Uterus (tissue), 4 donors: Measurements from ENCODE around the gene ARL6IP4. TPM values are rescaled to one million over a fixed set of nuclear protein-coding genes. Genes with fewer than 3 reads are reported as not detected.

ENCODE experiments used
- DNase-seq, 2 donors: peaks; one replicate each; pipeline ENCODE4 v3.0.0-alpha.2; 2019 to 2020
- H3K27ac ChIP-seq, 2 donors: fragments of 200-600 bp; sonication (generic); 1 replicate in 1 of 2; 2 replicates in 1 of 2; pipeline ENCODE4 v1.5.1; 2016 to 2018
- H3K27me3 ChIP-seq, 2 donors: fragments of 200-600 bp; sonication (generic); one replicate each; pipeline ENCODE4 v1.5.1; 2018 to 2019; ENCODE audit warnings: control low read depth in 1 of 2
- H3K36me3 ChIP-seq, 2 donors: fragments of 200-600 bp; sonication (generic); one replicate each; pipeline ENCODE4 v1.5.1; 2019; ENCODE audit warnings: control low read depth in 1 of 2
- H3K4me1 ChIP-seq, 2 donors: fragments of 200-600 bp; sonication (generic); one replicate each; pipeline ENCODE4 v1.5.1; 2018 to 2019; ENCODE audit warnings: control low read depth in 1 of 2
- H3K4me3 ChIP-seq, 2 donors: fragments of 200-600 bp; sonication (generic); 1 replicate in 1 of 2; 2 replicates in 1 of 2; pipeline ENCODE4 v1.5.1; 2018 to 2019; ENCODE audit warnings: mild to moderate bottlenecking in 1 of 2
- H3K9me3 ChIP-seq, 2 donors: fragments of 200-600 bp; sonication (generic); one replicate each; pipeline ENCODE4 v1.5.1; 2019; ENCODE audit warnings: control low read depth in 1 of 2
- POLR2A ChIP-seq, 2 donors: fragments of 450-650 bp; IDR thresholded peaks; one replicate each; pipeline ENCODE4 v1.6.1; 2016; ENCODE audit warnings: antibody characterized with exemption in 2 of 2, mild to moderate bottlenecking in 1 of 2, moderate library complexity in 1 of 2
- intact Hi-C: fragments of 100-400 bp; cut with DNase I; formaldehyde crosslinking; loops from one replicate; pipeline ENCODE4 v1.15.1; 2023; ENCODE audit warnings: low total_unique reads
- total RNA-seq, 4 donors: library from RNA; depleted of rRNA in 3 of 4; stranded (reverse); fragments of >200 nt in 3 of 4; gene quantifications; one replicate each; pipeline versions ENCODE4 v1.1.0 to v1.2.4, GENCODE V29; 2014 to 2023
- TF ChIP-seq, protein P1 (sequence below), 4 experiments: fragments of 200-600 bp in 2 of 4; fragments of 450-650 bp in 2 of 4; sonication (generic) in 2 of 4; IDR thresholded peaks; one replicate each; pipeline ENCODE4 v1.5.1; 2016 to 2019; ENCODE audit warnings: antibody characterized with exemption in 4 of 4, mild to moderate bottlenecking in 2 of 4, moderate library complexity in 1 of 4
- donor health status: DM: yes; HTN: yes; CAD: no.

The ARL6IP4 gene
- total RNA-seq, 4 donors from 2014 or later, result 85.9 to 314 (median 207) TPM

DNA sequence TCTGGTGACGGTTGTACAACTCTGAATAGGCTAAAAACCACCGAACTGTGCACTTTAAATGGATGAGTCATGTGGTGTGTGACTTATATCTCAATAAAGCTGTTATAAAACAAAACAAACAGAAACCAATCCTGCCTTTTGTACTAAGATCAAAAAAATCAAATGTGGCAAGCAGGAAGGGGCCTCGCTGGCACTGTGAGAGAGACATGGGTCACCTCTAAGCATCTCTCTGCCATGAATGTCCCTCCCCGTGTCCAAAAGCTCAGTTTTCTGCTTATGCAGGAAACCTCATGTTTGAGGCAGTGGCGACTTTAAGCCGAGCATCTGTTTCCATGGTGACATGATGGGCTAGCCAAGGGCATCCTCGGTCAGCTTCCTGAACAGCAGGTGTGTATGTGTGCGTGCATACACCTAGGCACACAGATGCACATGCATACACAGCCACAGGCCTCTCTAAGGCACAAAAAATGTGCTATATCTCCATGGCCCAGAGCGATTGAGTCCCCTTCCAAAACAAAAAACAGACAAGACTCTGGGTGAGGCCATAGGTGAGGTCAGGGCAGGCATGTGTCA is 44.4 kb downstream of the ARL6IP4 start:
- Histone ChIP-seq H3K4me1 (no peaks in the 10 kb centered on the region), H3K36me3 (no peaks in the 10 kb centered on the region)
- intact Hi-C loops, result no loop called here

DNA sequence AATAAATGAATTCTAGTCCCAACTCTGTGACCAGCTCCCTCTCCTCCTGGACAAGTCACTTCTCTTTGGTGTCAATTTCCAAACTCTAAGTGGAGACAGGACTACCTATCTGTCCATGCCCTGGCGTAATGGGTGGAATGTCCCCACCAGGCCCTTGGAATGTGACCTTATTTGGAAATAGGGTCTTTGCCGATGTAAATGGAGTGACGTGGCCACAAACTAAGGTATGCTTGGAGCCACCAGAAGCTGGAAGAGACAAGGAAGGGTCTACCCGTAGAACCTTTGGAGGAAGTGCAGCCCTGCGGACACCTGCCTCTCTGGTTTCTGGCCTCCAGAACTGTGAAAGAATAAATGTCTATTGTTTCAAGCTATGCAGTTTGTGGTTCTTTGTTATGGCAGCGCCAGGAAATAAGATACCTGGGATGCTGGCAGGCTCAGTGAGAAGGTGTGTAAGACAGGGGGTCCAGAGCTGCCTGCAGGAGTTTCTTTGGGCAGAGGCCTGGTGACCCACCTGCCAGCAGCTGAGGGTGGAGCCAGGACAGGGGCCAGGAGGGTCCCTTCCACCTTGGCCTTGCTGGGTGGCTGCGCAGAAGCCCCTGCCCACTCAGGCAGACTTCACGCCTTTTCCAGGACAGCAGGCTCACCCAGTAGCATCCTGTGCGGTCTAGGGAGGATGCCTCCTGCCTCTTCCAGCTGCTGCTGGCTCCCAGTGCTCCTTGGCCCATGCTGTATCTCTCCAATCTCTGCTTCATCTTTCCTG is 45.8 kb downstream of the ARL6IP4 start:
- no peak for DNase-seq
- intact Hi-C loops, result no loop called here
- Histone ChIP-seq H3K9me3 (no peaks in the 10 kb centered on the region), H3K36me3 (no peaks in the 10 kb centered on the region), H3K4me3 (no peak overlapping the region), H3K27me3 (no peaks in the 10 kb centered on the region), H3K27ac (no peak overlapping the region), H3K4me1 (no peaks in the 10 kb centered on the region)
- no peak for TF ChIP-seq POLR2A (IDR thresholded peaks at IDR 0.05)
- TF ChIP-seq, protein P1, sequence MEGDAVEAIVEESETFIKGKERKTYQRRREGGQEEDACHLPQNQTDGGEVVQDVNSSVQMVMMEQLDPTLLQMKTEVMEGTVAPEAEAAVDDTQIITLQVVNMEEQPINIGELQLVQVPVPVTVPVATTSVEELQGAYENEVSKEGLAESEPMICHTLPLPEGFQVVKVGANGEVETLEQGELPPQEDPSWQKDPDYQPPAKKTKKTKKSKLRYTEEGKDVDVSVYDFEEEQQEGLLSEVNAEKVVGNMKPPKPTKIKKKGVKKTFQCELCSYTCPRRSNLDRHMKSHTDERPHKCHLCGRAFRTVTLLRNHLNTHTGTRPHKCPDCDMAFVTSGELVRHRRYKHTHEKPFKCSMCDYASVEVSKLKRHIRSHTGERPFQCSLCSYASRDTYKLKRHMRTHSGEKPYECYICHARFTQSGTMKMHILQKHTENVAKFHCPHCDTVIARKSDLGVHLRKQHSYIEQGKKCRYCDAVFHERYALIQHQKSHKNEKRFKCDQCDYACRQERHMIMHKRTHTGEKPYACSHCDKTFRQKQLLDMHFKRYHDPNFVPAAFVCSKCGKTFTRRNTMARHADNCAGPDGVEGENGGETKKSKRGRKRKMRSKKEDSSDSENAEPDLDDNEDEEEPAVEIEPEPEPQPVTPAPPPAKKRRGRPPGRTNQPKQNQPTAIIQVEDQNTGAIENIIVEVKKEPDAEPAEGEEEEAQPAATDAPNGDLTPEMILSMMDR (IDR thresholded peaks at IDR 0.05), result no peak

More for the DNA sequence above, 44.4 kb downstream of the ARL6IP4 start:
- H3K27me3 ChIP-seq, result no peaks in the 10 kb centered on the region
- TF ChIP-seq, protein P1 (IDR thresholded peaks at IDR 0.05), result no peak
- no peak for TF ChIP-seq POLR2A (IDR thresholded peaks at IDR 0.05)
- no peak for DNase-seq
- no peaks in the 10 kb centered on the region for H3K9me3 ChIP-seq
- H3K4me3 ChIP-seq, result no peak overlapping the region
- H3K27ac ChIP-seq, result no peak overlapping the region

DNA sequence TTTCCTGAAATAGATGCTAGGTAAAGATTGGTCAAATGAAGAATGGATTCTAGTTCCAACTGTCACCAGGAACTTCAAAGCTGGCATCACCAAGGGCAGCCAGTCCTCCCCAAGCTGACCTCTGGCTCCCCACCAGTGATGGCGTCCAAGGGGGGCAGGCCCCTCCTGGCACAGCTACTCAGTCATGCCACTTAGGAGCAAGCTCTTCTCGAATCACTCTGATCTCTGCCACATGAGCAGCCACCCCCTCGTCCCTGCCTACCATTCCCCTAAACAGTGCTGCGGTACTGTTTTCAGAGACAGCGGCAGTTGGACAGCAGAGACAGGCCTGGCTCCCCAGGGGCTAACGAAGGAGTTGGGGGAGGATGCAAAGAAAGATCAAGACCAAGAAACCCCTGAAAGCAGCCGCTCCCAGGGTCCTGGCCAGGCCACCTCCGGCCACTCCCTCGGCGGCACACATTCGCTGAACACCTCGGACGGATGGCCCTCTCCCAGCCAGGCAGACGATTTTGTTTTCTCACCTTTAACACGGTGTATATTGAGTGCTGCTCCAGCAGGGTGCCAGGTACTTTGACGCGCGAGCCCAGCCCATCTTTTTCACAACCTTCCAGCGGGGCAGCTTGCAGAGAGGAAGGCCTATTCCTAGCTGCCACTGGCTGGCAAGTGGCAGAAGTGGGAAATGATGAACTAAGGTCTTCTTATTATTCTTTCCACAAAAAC is 47.4 kb downstream of the ARL6IP4 start:
- no peak for DNase-seq
- Histone ChIP-seq H3K36me3 (no peaks in the 10 kb centered on the region), H3K4me3 (no peak overlapping the region), H3K27me3 (no peaks in the 10 kb centered on the region), H3K4me1 (no peaks in the 10 kb centered on the region), H3K9me3 (no peaks in the 10 kb centered on the region), H3K27ac (no peak overlapping the region)
- TF ChIP-seq POLR2A (IDR thresholded peaks at IDR 0.05), result no peak
- TF ChIP-seq, protein P1 (IDR thresholded peaks at IDR 0.05), result no peak
- intact Hi-C loops, result no loop called here

DNA sequence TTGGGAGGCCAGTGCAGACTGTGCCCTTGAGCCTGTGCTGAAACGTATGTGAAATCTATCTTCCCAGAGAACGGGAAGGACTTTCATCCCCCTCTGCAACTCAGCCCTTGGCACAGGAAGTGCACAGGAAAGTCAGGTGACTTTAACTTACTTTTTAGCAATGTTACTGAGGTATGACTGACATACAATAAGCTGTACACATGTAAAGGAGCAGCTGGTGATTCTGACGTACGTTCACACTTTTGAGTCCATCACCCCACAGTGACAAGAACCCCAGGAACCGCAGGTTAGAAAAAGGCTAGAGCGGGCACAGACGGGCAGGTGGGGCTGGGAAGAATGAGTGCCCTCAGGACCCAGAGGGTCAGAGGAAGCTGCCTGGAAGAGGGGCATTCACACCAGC is 48.0 kb downstream of the ARL6IP4 start:
- no peaks in the 10 kb centered on the region for H3K27me3 ChIP-seq
- intact Hi-C loops, result no loop called here
- H3K4me3 ChIP-seq, result no peak overlapping the region
- TF ChIP-seq POLR2A (IDR thresholded peaks at IDR 0.05), result no peak
- TF ChIP-seq, protein P1 (IDR thresholded peaks at IDR 0.05), result no peak
- H3K27ac ChIP-seq, result no peak overlapping the region
- DNase-seq, result no peak
- no peaks in the 10 kb centered on the region for H3K4me1 ChIP-seq
- H3K36me3 ChIP-seq, result no peaks in the 10 kb centered on the region
- no peaks in the 10 kb centered on the region for H3K9me3 ChIP-seq

DNA sequence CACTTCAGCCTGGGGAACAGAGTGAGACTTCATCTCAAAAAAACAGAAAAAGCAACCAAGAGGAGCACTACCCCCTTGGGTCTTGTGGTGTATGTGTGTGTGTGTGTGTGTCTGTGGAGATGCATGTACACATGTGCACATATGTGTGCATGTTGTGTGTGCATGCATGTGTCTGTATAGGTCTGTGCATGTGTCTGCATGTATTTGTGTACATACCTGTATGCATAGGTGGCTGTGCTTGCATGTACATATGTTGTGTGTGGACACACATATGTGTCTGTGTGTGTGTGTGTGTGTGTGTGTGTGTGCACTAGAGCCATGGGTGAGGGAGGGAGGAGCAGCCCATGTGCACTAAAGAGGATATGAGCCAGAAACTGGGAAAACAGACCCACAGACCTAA is 49.1 kb downstream of the ARL6IP4 start:
- Histone ChIP-seq H3K9me3 (no peaks in the 10 kb centered on the region), H3K4me3 (no peak overlapping the region), H3K27ac (no peak overlapping the region), H3K27me3 (no peaks in the 10 kb centered on the region), H3K36me3 (no peaks in the 10 kb centered on the region), H3K4me1 (no peaks in the 10 kb centered on the region)
- intact Hi-C loops, result no loop called here
- DNase-seq, result no peak
- TF ChIP-seq, protein P1 (IDR thresholded peaks at IDR 0.05), result no peak
- TF ChIP-seq POLR2A (IDR thresholded peaks at IDR 0.05), result no peak
